SK-N-MC (cell line): ENCODE data around the gene PLA2G4B.

Experiments
- EZH2 ChIP-seq: fragments of 200-600 bp; sonication (generic); IDR thresholded peaks from one replicate; pipeline ENCODE4 v1.6.1; 2017; ENCODE audit warnings: antibody characterized with exemption
- POLR2AphosphoS5 ChIP-seq: IDR thresholded peaks from 2 replicates; pipeline ENCODE4 v1.6.1; 2012; ENCODE audit warnings: mild to moderate bottlenecking, low read depth, low read length, borderline replicate concordance

GRCh38 chr15:41866263-41866703 is 27.6 kb downstream of the PLA2G4B start:
- no peak for TF ChIP-seq EZH2
- TF ChIP-seq POLR2AphosphoS5 = no peak
